Thyroid gland (tissue), 4 donors: Measurements from ENCODE around the gene PHF21A.

ENCODE experiments used
- CTCF ChIP-seq, 6 experiments: fragments of 200-600 bp in 3 of 6; fragments of 450-650 bp in 3 of 6; sonication (generic) in 3 of 6; IDR thresholded peaks; one replicate each; pipeline ENCODE4 v1.5.1; 2016 to 2019; ENCODE audit warnings: antibody characterized with exemption in 6 of 6, mild to moderate bottlenecking in 2 of 6, inconsistent platforms in 1 of 6, moderate library complexity in 1 of 6
- POLR2A ChIP-seq, 2 donors: fragments of 450-650 bp; IDR thresholded peaks; one replicate each; pipeline ENCODE4 v1.6.1; 2017; ENCODE audit warnings: antibody characterized with exemption in 2 of 2, mild to moderate bottlenecking in 2 of 2, moderate library complexity in 1 of 2

- TF ChIP-seq CTCF (IDR thresholded peaks at IDR 0.05) (no peak), POLR2A (IDR thresholded peaks at IDR 0.05) (no peak)
Observed at GRCh38 chr11:45960387-45961095, 160.7 kb downstream of the PHF21A start.
